GM12878 (cell line): Measurements from ENCODE around the gene SOBP. TPM values are rescaled to one million over a fixed set of nuclear protein-coding genes. Genes with fewer than 3 reads are reported as not detected.

Experiments used
- ATAC-seq: fragments of 200-7000 bp; cut with Tn5 transposase; 3 replicates; pipeline ENCODE4 v1.9.1; 2020; ENCODE audit warnings: mild to moderate bottlenecking, moderate library complexity
- BruUV-seq: library from RNA; stranded (reverse); fragments of 400-500 nt; replicated peaks from 2 replicates; lab custom pipeline; 2021; lab: Mats Ljungman, UMichigan
- CTCF ChIA-PET: fragments of 300-600 bp; sonication (Branson Sonifier 250); formaldehyde crosslinking; extraction: SDS; loops from one replicate; lab custom pipeline; 2021; ENCODE audit warnings: inconsistent platforms; lab: Yijun Ruan, JAX
- POLR2A ChIA-PET: fragments of 350-600 bp; formaldehyde crosslinking; extraction: SDS; loops from one replicate; lab custom pipeline; 2021; ENCODE audit warnings: inconsistent platforms; lab: Charles Lee
- RAD21 ChIA-PET: fragments of 300-600 bp; sonication (Branson Sonifier 250); formaldehyde crosslinking; loops from one replicate; lab custom pipeline; 2023; ENCODE audit warnings: antibody characterized with exemption; ENCODE audit not compliant: unreplicated experiment; lab: Charles Lee
- SMC1A ChIA-PET: fragments of 300-600 bp; sonication (Branson Sonifier 250); formaldehyde crosslinking; loops from one replicate; lab custom pipeline; 2023; ENCODE audit not compliant: unreplicated experiment, uncharacterized antibody; lab: Charles Lee
- DNase-seq: peaks from one replicate; pipeline ENCODE4 v3.0.0-alpha.2; 2011; ENCODE audit warnings: low read depth, low spot score
- FAIRE-seq: peaks from 3 replicates; lab custom pipeline; 2011; peaks lifted over from hg19 to GRCh38; lab: Jason Lieb, UNC
- H2AFZ ChIP-seq: 2 replicates; pipeline ENCODE4 v1.6.0; 2011; ENCODE audit warnings: low read depth, low read length, control low read depth; ENCODE audit not compliant: control insufficient read depth
- H3K27ac ChIP-seq: 2 replicates; pipeline ENCODE4 v1.5.1; 2011; ENCODE audit warnings: control low read depth; ENCODE audit not compliant: control insufficient read depth, insufficient read depth
- H3K27me3 ChIP-seq, 2 experiments: replicated peaks in 1 of 2; 2 replicates each; pipeline versions ENCODE4 v1.6.0 to v1.6.1; 2011; ENCODE audit warnings: low read length in 1 of 2; ENCODE audit not compliant: control insufficient read depth in 2 of 2, insufficient read depth in 2 of 2
- H3K36me3 ChIP-seq, 2 experiments: 2 replicates each; pipeline ENCODE4 v1.5.1; 2011; ENCODE audit warnings: low read length in 1 of 2; ENCODE audit not compliant: control insufficient read depth in 2 of 2, insufficient read depth in 2 of 2
- H3K4me1 ChIP-seq: 2 replicates; pipeline ENCODE4 v1.6.1; 2011; ENCODE audit warnings: mild to moderate bottlenecking, low read length, moderate library complexity, mixed read lengths; ENCODE audit not compliant: control insufficient read depth, insufficient read depth
- H3K4me2 ChIP-seq: 2 replicates; pipeline ENCODE4 v1.6.0; 2011; ENCODE audit warnings: control low read depth; ENCODE audit not compliant: control insufficient read depth, insufficient read depth
- H3K4me3 ChIP-seq: fragments of 200-600 bp; sonication (generic); 2 replicates; pipeline ENCODE4 v1.5.1; 2016
- H3K79me2 ChIP-seq: 2 replicates; pipeline ENCODE4 v1.6.0; 2011; ENCODE audit warnings: low read length; ENCODE audit not compliant: control insufficient read depth, insufficient read depth
- H3K9ac ChIP-seq: 2 replicates; pipeline ENCODE4 v1.8.0; 2011; ENCODE audit warnings: low read length, control low read depth, mixed read lengths; ENCODE audit not compliant: control insufficient read depth, insufficient read depth
- H3K9me3 ChIP-seq: replicated peaks from 3 replicates; pipeline ENCODE4 v1.5.1; 2011; ENCODE audit warnings: mild to moderate bottlenecking, low read length; ENCODE audit not compliant: control insufficient read depth, insufficient read depth
- H4K20me1 ChIP-seq: 2 replicates; pipeline ENCODE4 v1.6.0; 2011; ENCODE audit not compliant: control insufficient read depth, insufficient read depth
- CEBPB ChIP-seq, 2 experiments: fragments of 150-350 bp in 1 of 2; IDR thresholded peaks; 2 replicates each; pipeline ENCODE4 v1.6.1; 2012 to 2014; ENCODE audit warnings: low read depth in 2 of 2, low read length in 2 of 2, borderline replicate concordance in 1 of 2, inconsistent platforms in 1 of 2
- ETV6 ChIP-seq, 2 experiments: fragments of 450-650 bp in 1 of 2; IDR thresholded peaks in 1 of 2; conservative IDR thresholded peaks in 1 of 2; 2 replicates each; pipeline ENCODE4 v1.6.1; 2014; ENCODE audit warnings: antibody characterized with exemption in 1 of 2, borderline replicate concordance in 1 of 2, low read depth in 1 of 2, mild to moderate bottlenecking in 1 of 2, moderate library complexity in 1 of 2
- GATAD2B ChIP-seq: fragments of 450-650 bp; conservative IDR thresholded peaks from 2 replicates; pipeline ENCODE4 v1.6.1; 2017; ENCODE audit warnings: low read depth, mild to moderate bottlenecking, moderate library complexity
- JUND ChIP-seq: IDR thresholded peaks from 2 replicates; pipeline ENCODE4 v1.6.1; 2012; ENCODE audit warnings: low read depth, mild to moderate bottlenecking, low read length, improper control_type of control experiment, moderate library complexity
- POLR2A ChIP-seq: IDR thresholded peaks from 2 replicates; pipeline ENCODE4 v1.6.1; 2011; ENCODE audit warnings: low read depth, mild to moderate bottlenecking, low read length
- RELB ChIP-seq: fragments of 450-650 bp; IDR thresholded peaks from 2 replicates; pipeline ENCODE4 v1.6.1; 2017; ENCODE audit warnings: low read depth, mild to moderate bottlenecking, moderate library complexity
- SIN3A ChIP-seq: IDR thresholded peaks from 2 replicates; pipeline ENCODE4 v1.6.1; 2012; ENCODE audit warnings: low read depth, low read length, improper control_type of control experiment
- SMAD5 ChIP-seq: IDR thresholded peaks from 2 replicates; pipeline ENCODE4 v1.6.1; 2016; ENCODE audit warnings: antibody characterized with exemption, low read depth
- SREBF2 ChIP-seq: IDR thresholded peaks from 2 replicates; pipeline ENCODE4 v1.6.1; 2012; ENCODE audit warnings: mild to moderate bottlenecking, low read length
- ZNF384 ChIP-seq: IDR thresholded peaks from 2 replicates; pipeline ENCODE4 v1.6.1; 2012; ENCODE audit warnings: low read depth, mild to moderate bottlenecking, low read length, improper control_type of control experiment, borderline replicate concordance
- WGBS: methylation state at CpG from one replicate; pipeline ENCODE4 v1.1.6; 2016; ENCODE audit warnings: low lambda C conversion rate; ENCODE audit not compliant: insufficient replicate concordance, insufficient coverage; ENCODE audit errors: missing lambda C conversion rate; 5-methylcytosine and 5-hydroxymethylcytosine counted together
- in situ Hi-C: fragments of 300-500 bp; cut with MboI; formaldehyde crosslinking; loops from 9 replicates; pipeline ENCODE4 v1.14.3; 2018; ENCODE audit warnings: mixed read lengths
- intact Hi-C: fragments of 100-400 bp; cut with micrococcal nuclease; formaldehyde crosslinking; loops from one replicate; pipeline ENCODE4 v1.14.2; 2022; ENCODE audit not compliant: unreplicated experiment
- polyA plus RNA-seq, 11 experiments: library from polyadenylated mRNA; depleted of rRNA in 4 of 11; unstranded in 6 of 11; stranded (reverse) in 5 of 11; fragments of >200 nt; fragmentation: Nextera tagmentation in 4 of 11; fragmentation: Illumina TruSeq in 1 of 11; extraction: Ambion mirVana in 4 of 11; extraction: Trizol in 1 of 11; gene quantifications; 1 replicate in 1 of 11; 2 replicates in 10 of 11; pipeline versions ENCODE4 v1.2.1 to v1.2.3, GENCODE V29; 2011 to 2016; ENCODE audit warnings: inconsistent platforms in 2 of 11, missing spikeins in 2 of 11, low read depth in 1 of 11
- total RNA-seq, 4 experiments: library from RNA; depleted of rRNA in 3 of 4; stranded (reverse); fragments of >200 nt in 3 of 4; fragmentation: Illumina TruSeq in 1 of 4; extraction: Trizol in 1 of 4; gene quantifications; 2 replicates each; pipeline versions ENCODE4 v1.2.1 to v1.2.3, GENCODE V29; 2013 to 2021
- TF ChIP-seq, protein P1 (sequence below): IDR thresholded peaks from 2 replicates; pipeline ENCODE4 v1.6.1; 2012; ENCODE audit warnings: low read depth, low read length, improper control_type of control experiment
- TF ChIP-seq, protein P2 (sequence below): fragments of 450-650 bp; IDR thresholded peaks from 2 replicates; pipeline ENCODE4 v1.6.1; 2016; ENCODE audit warnings: mild to moderate bottlenecking, moderate library complexity, borderline replicate concordance
- TF ChIP-seq, protein P3 (sequence below): fragments of 450-650 bp; IDR thresholded peaks from 2 replicates; pipeline ENCODE4 v1.6.1; 2016; ENCODE audit warnings: mild to moderate bottlenecking
- TF ChIP-seq, protein P4 (sequence below): fragments of 150-350 bp; IDR thresholded peaks from 2 replicates; pipeline ENCODE4 v1.6.1; 2014; ENCODE audit warnings: mild to moderate bottlenecking, low read depth, low read length

SOBP gene
- total and polyA plus RNA-seq, 10 of the 15 experiments (the other 5 are each of a cell fraction or from before 2014, with no cell fraction given) = 0.49 to 1.9 (median 0.78) TPM

- TF ChIP-seq, protein P1, sequence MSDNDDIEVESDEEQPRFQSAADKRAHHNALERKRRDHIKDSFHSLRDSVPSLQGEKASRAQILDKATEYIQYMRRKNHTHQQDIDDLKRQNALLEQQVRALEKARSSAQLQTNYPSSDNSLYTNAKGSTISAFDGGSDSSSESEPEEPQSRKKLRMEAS = no peak
- TF ChIP-seq ZNF384 = no peak
Measured at GRCh38 chr6:107624050-107624449, 134.1 kb downstream of the SOBP start (continued).

GRCh38 chr6:107624541-107624940 is 134.6 kb downstream of the SOBP start:
- Histone ChIP-seq H2AFZ (no peak overlapping the region), H3K4me3 (no peak overlapping the region), H3K27me3 (peaks cover 0 to 2% of the 10 kb centered on the region in 2 experiments; a peak in 1 of 4 replicates), H4K20me1 (no peaks in the 10 kb centered on the region), H3K4me1 (no peaks in the 10 kb centered on the region), H3K27ac (no peak overlapping the region), H3K9me3 (no peaks in the 10 kb centered on the region), H3K9ac (no peak overlapping the region), H3K4me2 (no peak overlapping the region), H3K36me3 (no peaks in the 10 kb centered on the region), H3K79me2 (no peaks in the 10 kb centered on the region)
- in situ Hi-C loops = no loop called here
- BruUV-seq = no TSS peak
- intact Hi-C loops = no loop called here
- SMC1A ChIA-PET = no interaction called here
- ATAC-seq (no peak), DNase-seq (no peak), FAIRE-seq (no peak)
- RAD21 ChIA-PET = no interaction called here
- WGBS = 0% methylated on average over 1 of the region's 1 CpG
- POLR2A ChIA-PET = no interaction called here
- CTCF ChIA-PET = interaction anchor here (1.0 kb wide), 1 partner anchor 9 kb away, joined by 3 read pairs; no protein-coding TSS in a partner anchor
- TF ChIP-seq, protein P2, sequence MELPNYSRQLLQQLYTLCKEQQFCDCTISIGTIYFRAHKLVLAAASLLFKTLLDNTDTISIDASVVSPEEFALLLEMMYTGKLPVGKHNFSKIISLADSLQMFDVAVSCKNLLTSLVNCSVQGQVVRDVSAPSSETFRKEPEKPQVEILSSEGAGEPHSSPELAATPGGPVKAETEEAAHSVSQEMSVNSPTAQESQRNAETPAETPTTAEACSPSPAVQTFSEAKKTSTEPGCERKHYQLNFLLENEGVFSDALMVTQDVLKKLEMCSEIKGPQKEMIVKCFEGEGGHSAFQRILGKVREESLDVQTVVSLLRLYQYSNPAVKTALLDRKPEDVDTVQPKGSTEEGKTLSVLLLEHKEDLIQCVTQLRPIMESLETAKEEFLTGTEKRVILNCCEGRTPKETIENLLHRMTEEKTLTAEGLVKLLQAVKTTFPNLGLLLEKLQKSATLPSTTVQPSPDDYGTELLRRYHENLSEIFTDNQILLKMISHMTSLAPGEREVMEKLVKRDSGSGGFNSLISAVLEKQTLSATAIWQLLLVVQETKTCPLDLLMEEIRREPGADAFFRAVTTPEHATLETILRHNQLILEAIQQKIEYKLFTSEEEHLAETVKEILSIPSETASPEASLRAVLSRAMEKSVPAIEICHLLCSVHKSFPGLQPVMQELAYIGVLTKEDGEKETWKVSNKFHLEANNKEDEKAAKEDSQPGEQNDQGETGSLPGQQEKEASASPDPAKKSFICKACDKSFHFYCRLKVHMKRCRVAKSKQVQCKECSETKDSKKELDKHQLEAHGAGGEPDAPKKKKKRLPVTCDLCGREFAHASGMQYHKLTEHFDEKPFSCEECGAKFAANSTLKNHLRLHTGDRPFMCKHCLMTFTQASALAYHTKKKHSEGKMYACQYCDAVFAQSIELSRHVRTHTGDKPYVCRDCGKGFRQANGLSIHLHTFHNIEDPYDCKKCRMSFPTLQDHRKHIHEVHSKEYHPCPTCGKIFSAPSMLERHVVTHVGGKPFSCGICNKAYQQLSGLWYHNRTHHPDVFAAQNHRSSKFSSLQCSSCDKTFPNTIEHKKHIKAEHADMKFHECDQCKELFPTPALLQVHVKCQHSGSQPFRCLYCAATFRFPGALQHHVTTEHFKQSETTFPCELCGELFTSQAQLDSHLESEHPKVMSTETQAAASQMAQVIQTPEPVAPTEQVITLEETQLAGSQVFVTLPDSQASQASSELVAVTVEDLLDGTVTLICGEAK = no peak
- no peak for TF ChIP-seq RELB
- no peak for TF ChIP-seq CEBPB (IDR thresholded peaks at IDR 0.05; ENCODE audit: borderline replicate concordance in 1 of 2, low read depth in 2 of 2, low read length in 2 of 2)
- TF ChIP-seq, protein P3, sequence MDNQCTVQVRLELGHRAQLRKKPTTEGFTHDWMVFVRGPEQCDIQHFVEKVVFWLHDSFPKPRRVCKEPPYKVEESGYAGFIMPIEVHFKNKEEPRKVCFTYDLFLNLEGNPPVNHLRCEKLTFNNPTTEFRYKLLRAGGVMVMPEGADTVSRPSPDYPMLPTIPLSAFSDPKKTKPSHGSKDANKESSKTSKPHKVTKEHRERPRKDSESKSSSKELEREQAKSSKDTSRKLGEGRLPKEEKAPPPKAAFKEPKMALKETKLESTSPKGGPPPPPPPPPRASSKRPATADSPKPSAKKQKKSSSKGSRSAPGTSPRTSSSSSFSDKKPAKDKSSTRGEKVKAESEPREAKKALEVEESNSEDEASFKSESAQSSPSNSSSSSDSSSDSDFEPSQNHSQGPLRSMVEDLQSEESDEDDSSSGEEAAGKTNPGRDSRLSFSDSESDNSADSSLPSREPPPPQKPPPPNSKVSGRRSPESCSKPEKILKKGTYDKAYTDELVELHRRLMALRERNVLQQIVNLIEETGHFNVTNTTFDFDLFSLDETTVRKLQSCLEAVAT = no peak
- TF ChIP-seq JUND = no peak
- no peak for TF ChIP-seq POLR2A
- TF ChIP-seq, protein P4, sequence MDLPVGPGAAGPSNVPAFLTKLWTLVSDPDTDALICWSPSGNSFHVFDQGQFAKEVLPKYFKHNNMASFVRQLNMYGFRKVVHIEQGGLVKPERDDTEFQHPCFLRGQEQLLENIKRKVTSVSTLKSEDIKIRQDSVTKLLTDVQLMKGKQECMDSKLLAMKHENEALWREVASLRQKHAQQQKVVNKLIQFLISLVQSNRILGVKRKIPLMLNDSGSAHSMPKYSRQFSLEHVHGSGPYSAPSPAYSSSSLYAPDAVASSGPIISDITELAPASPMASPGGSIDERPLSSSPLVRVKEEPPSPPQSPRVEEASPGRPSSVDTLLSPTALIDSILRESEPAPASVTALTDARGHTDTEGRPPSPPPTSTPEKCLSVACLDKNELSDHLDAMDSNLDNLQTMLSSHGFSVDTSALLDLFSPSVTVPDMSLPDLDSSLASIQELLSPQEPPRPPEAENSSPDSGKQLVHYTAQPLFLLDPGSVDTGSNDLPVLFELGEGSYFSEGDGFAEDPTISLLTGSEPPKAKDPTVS = no peak
- no peak for TF ChIP-seq SMAD5
- TF ChIP-seq GATAD2B = no peak
- no peak for TF ChIP-seq ETV6 (conservative IDR thresholded peaks at IDR 0.05 in 1 of 2, IDR thresholded peaks at IDR 0.05 in 1 of 2; ENCODE audit: borderline replicate concordance in 1 of 2, low read depth in 1 of 2)
- no peak for TF ChIP-seq SIN3A
- no peak for TF ChIP-seq SREBF2
